GM10248 (cell line): ENCODE data around the gene VRTN.
A peak's percentile ranks its signal among the peaks of the same experiment; 100 is the strongest.

ENCODE experiments used
- CTCF ChIA-PET: fragments of 300-600 bp; sonication (Branson Sonifier 250); formaldehyde crosslinking; extraction: SDS; loops from one replicate; lab custom pipeline; 2021; ENCODE audit warnings: antibody characterized with exemption; lab: Yijun Ruan, JAX
- POLR2A ChIA-PET: fragments of 350-650 bp; sonication (Branson Sonifier 250); formaldehyde crosslinking; extraction: SDS; loops from one replicate; lab custom pipeline; 2020; ENCODE audit warnings: antibody characterized with exemption; lab: Yijun Ruan, JAX
- DNase-seq: peaks from one replicate; pipeline ENCODE4 v3.0.0; 2012; ENCODE audit errors: extremely low spot score
- TF ChIP-seq, protein P1 (sequence below): IDR thresholded peaks from 2 replicates; pipeline ENCODE4 v1.5.1; 2012; ENCODE audit warnings: mild to moderate bottlenecking, low read depth; ENCODE audit errors: extremely low read depth, missing control alignments, control extremely low read depth

VRTN gene

DNA sequence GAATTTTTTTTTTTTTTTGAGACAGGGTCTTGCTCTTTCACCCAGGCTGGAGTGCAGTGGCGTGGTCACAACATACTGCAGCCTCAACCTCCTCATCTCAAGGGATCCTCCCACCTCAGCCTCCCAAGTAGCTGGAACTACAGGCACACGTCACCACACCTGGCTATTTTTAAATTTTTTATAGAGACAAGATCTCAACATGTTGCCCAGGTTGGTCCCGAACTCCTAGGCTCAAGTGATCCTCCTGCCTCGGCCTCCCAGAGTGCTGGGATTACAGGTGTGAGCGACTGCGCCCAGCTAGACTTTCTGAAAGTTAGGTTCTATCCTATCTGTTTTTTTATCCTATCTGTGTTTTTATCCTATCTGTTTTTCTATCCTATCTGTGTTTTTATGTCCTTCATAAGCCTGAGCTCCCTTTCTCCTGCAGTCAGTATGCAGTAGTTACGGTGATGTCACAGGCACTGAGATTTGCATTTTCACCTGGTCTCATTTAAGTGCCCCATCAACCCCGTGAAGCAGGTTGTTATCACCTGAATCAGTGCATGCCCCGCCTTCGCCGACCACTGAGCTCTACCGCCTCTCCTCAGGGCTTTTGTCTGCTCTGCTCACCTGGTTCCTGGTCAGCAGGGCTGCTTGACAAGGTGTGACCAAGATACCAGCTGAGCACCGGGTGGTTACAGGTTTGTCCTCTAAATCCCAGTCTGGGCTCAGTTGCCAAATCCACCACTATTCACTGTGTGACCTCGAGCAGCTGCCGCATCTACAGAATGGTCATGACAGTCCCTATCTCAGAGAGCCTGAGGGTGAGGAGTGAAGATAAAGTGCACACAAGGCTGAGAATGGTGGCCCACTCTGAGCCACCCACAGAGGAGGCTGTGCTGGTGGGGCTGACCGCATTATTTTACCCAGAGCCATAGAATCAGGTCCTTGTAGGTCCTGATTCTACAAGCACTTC, 44.6 kb downstream of the VRTN start:
- DNase-seq, result no peak
- TF ChIP-seq, protein P1, sequence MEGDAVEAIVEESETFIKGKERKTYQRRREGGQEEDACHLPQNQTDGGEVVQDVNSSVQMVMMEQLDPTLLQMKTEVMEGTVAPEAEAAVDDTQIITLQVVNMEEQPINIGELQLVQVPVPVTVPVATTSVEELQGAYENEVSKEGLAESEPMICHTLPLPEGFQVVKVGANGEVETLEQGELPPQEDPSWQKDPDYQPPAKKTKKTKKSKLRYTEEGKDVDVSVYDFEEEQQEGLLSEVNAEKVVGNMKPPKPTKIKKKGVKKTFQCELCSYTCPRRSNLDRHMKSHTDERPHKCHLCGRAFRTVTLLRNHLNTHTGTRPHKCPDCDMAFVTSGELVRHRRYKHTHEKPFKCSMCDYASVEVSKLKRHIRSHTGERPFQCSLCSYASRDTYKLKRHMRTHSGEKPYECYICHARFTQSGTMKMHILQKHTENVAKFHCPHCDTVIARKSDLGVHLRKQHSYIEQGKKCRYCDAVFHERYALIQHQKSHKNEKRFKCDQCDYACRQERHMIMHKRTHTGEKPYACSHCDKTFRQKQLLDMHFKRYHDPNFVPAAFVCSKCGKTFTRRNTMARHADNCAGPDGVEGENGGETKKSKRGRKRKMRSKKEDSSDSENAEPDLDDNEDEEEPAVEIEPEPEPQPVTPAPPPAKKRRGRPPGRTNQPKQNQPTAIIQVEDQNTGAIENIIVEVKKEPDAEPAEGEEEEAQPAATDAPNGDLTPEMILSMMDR, result no peak
- ChIA-PET CTCF (interaction anchor here (1.2 kb wide), 1 partner anchor 18 kb away, joined by 3 read pairs; no protein-coding TSS in a partner anchor), POLR2A (interaction anchor here (0.7 kb wide), 1 partner anchor 99 kb away, joined by 4 read pairs; no protein-coding TSS in a partner anchor)

DNA sequence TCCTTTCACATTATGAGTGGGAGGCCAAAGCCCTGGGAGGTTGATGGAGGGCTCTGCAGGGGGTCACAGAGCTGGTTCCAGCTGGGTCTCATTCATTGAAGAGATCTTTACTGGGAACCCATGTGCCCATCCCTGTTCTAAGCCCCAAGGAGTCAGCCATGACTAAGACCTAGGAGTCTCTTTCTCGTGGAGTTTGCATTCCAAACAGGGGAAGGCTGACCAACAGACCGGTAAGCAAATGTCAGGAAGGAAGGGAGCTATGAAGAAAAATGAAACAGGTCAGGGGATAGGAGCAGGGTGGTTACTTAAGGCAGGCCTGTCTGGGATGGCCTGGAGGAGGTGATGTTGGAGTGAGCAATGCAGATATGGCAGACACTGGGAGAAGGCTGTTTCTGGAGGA, 46.3 kb downstream of the VRTN start:
- ChIA-PET POLR2A (no interaction called here), CTCF (no interaction called here)
- TF ChIP-seq, protein P1, result no peak
- DNase-seq, result no peak

DNA sequence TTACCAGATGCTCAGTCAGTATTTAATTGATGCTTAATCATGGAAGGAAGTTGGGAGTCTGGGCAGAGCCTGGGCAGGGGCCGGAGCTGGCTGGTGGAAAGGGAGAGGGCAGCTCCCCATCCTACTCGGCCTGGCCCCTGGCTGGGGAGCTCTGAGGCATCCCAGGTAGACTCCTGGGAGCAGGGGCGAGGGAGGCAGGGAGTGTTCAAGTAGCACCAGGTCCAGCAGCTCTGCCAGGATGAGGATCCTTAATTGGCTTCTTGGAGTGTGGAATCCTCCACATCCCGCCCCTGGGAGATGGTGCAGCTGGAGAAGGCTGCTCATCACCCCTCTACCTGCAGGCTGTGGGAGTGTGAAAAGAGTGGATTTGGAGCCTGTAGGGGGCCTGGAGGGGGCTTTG, 46.8 kb downstream of the VRTN start:
- ChIA-PET POLR2A (no interaction called here), CTCF (no interaction called here)
- TF ChIP-seq, protein P1, result no peak
- DNase-seq, result no peak

DNA sequence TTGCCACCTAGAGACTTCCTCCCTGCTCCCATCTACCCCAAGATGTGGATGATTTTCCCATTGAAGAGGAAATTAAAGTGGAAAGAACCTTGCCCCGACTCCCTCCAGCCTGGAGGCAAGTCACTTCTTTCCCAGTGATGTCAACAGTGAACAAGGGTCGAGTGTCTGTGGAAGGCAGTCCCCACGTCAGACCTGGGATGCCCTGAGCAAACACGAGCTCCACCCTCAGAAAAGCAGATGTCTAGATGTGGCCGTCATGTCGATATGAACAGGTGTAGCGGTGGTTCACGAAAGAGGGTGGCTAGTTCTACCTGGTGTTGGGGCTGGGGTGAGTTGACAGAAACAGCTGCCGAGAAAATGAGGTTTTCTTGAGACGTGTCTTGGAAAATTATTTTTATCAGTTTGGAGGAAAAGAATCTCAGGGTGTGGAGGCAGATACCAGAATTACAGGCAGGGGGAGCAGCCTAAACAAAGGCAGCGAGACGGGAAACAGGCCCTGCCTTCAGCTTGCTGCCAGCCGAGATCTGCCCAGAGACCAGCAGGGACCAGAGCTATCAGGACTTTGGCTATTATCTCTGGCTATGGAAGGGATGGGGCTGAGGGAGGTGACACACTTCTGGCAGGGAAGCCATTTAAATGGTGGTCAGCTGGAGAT, 51.9 kb downstream of the VRTN start:
- DNase-seq, result no peak
- ChIA-PET CTCF (interaction anchor here (2.0 kb wide), 1 partner anchor 149 kb away, joined by 4 read pairs; no protein-coding TSS in a partner anchor), POLR2A (no interaction called here)
- TF ChIP-seq, protein P1, result no peak

DNA sequence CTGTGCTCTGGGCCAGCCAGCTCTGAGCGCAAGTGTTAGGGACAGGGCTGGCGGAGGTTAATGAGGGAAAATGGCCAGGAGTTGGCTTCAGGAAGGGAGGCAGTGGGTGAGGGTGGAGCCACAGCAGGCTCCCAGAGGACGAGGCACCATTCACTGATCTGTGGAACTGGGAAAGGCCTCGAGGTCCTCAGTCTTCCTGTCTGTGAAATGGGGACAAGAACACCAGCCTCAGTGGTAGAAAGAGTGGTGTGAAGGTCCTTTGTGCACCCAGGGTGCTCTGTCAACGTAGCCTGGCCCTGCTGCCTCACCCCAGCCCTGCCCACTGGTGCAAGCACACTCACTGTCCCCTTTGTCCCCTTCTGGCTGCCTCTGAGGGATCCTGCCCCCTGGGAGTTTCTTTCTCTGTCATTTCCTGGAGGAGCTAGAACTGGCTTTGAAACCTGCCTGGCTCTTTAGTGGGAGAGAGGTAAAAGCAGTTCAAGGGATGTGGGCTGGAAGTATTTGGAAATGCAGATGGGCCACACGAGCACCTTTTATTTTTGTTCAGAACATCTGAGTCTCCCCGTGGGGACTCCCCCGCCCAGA, 52.7 kb downstream of the VRTN start:
- ChIA-PET CTCF (interaction anchor here (1.2 to 2.0 kb wide), 2 partner anchors 84 to 149 kb away, joined by 3 to 4 read pairs; no protein-coding TSS in a partner anchor), POLR2A (no interaction called here)
- peak; percentile 35 for DNase-seq
- TF ChIP-seq, protein P1, result no peak
